ENCODE results near the gene CCNH. TPM values are rescaled to one million over a fixed set of nuclear protein-coding genes. Genes with fewer than 3 reads are reported as not detected.

Gene CCNH
- total RNA-seq, 1 experiment from 2014 or later: 38.3 TPM

DNA sequence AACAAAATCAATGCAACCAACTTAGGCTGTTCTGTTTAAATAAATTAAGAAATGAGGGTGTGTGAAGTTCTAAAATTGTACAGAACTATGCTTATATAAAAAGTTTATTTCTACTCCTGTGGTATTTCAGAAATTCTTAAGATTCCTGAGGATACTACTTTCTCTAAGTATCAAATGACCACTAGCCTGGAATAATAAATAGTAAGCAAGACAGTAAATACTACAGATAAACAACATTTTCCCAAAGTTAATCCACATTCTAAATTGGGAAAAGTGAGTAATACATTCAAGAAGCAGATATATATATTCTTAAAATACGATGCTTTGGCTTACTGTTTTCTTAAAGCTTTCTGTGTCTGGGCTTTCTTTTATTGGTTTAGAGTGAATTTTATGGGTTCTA, 29.5 kb downstream of the CCNH start:
- H2AK5ac ChIP-seq (ENCODE audit: insufficient read length, low read length): no peak overlapping the region
- no peak overlapping the region for H2BK20ac ChIP-seq (ENCODE audit: low read depth, low read length, poor library complexity, severe bottlenecking)
- H4K8ac ChIP-seq (replicated peaks; ENCODE audit: insufficient read length, low read depth, low read length): no peak overlapping the region
- no peaks in the 10 kb centered on the region for H3K9me3 ChIP-seq (ENCODE audit: control insufficient read depth, low read depth, low read length)
- H3K9me3 Mint-ChIP-seq: no peaks in the 10 kb centered on the region
- no peaks in the 10 kb centered on the region for H3K4me1 ChIP-seq (ENCODE audit: insufficient read depth, low read length)
- no peak overlapping the region for H4K5ac ChIP-seq (ENCODE audit: insufficient read length, low read depth, low read length)
- no peak overlapping the region for H2BK12ac ChIP-seq (ENCODE audit: insufficient read length, low read depth, low read length)
- no peak overlapping the region for H3K56ac ChIP-seq (ENCODE audit: insufficient read length, low read depth, low read length)
- H3K4ac ChIP-seq (ENCODE audit: low read depth, low read length): no peak overlapping the region
- no peak overlapping the region for H3K9ac ChIP-seq (ENCODE audit: extremely low read depth, insufficient read length, low read length)
- no CpG with 5 or more reads among the region's 1 CpG for WGBS (ENCODE audit: extremely low coverage, insufficient read length, low lambda C conversion rate)
- H3K18ac ChIP-seq (ENCODE audit: insufficient read length, low read depth, low read length): no peak overlapping the region
- H3K36me3 Mint-ChIP-seq (ENCODE audit: insufficient read depth in 1 of 3, low read depth in 3 of 3): peaks cover 0 to 30% (median 27%) of the 10 kb centered on the region in 3 experiments; a peak in 5 of 7 replicates
- H2BK5ac ChIP-seq (ENCODE audit: insufficient read length, low read length): no peak overlapping the region
- no peak overlapping the region for H3T11ph ChIP-seq (ENCODE audit: low read length)
- no peaks in the 10 kb centered on the region for H3K79me2 ChIP-seq (ENCODE audit: insufficient read depth, low read length)
- H3K27ac ChIP-seq (ENCODE audit: insufficient read length, low read depth, low read length): no peak overlapping the region
- no peak overlapping the region for H3K4me3 Mint-ChIP-seq
- H3K23ac ChIP-seq (ENCODE audit: insufficient read length, low read depth, low read length): no peak overlapping the region
- H2BK120ac ChIP-seq (ENCODE audit: low read depth, low read length, poor library complexity, severe bottlenecking): no peak overlapping the region
- no peak overlapping the region for H2BK15ac ChIP-seq (ENCODE audit: low read depth, low read length)
- no peak for DNase-seq
- no peaks in the 10 kb centered on the region for H3K27me3 Mint-ChIP-seq (ENCODE audit: low read depth)
- no peak overlapping the region for H3K27ac Mint-ChIP-seq
- no peaks in the 10 kb centered on the region for H4K20me1 ChIP-seq (ENCODE audit: control insufficient read depth, insufficient read depth, insufficient read length)
- no peaks in the 10 kb centered on the region for H3K27me3 ChIP-seq (ENCODE audit: insufficient read depth, low read length)
- H3K14ac ChIP-seq (ENCODE audit: insufficient read depth, low read length): no peak overlapping the region
- H3K23me2 ChIP-seq (ENCODE audit: insufficient read length, low read depth, low read length, poor library complexity, severe bottlenecking): no peaks in the 10 kb centered on the region
- TF ChIP-seq, protein P1, sequence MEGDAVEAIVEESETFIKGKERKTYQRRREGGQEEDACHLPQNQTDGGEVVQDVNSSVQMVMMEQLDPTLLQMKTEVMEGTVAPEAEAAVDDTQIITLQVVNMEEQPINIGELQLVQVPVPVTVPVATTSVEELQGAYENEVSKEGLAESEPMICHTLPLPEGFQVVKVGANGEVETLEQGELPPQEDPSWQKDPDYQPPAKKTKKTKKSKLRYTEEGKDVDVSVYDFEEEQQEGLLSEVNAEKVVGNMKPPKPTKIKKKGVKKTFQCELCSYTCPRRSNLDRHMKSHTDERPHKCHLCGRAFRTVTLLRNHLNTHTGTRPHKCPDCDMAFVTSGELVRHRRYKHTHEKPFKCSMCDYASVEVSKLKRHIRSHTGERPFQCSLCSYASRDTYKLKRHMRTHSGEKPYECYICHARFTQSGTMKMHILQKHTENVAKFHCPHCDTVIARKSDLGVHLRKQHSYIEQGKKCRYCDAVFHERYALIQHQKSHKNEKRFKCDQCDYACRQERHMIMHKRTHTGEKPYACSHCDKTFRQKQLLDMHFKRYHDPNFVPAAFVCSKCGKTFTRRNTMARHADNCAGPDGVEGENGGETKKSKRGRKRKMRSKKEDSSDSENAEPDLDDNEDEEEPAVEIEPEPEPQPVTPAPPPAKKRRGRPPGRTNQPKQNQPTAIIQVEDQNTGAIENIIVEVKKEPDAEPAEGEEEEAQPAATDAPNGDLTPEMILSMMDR (conservative IDR thresholded peaks at IDR 0.05): no peak
- no peaks in the 10 kb centered on the region for H3K79me1 ChIP-seq (ENCODE audit: insufficient read depth, low read depth, low read length, poor library complexity, severe bottlenecking)
- no peaks in the 10 kb centered on the region for H3K4me1 Mint-ChIP-seq
- no peak overlapping the region for H3K4me2 ChIP-seq (ENCODE audit: insufficient read depth, insufficient read length, low read length)
- H4K91ac ChIP-seq (ENCODE audit: insufficient read length, low read depth, low read length): no peak overlapping the region
- no peak overlapping the region for H2AFZ ChIP-seq (ENCODE audit: low read length)

Data from H9 (cell line).